Measurements from ENCODE around the gene SMIM1.

Gene SMIM1

GRCh38 chr1:3753656-3754454, 18.7 kb upstream of the SMIM1 start:
- TF ChIP-seq, protein P1, sequence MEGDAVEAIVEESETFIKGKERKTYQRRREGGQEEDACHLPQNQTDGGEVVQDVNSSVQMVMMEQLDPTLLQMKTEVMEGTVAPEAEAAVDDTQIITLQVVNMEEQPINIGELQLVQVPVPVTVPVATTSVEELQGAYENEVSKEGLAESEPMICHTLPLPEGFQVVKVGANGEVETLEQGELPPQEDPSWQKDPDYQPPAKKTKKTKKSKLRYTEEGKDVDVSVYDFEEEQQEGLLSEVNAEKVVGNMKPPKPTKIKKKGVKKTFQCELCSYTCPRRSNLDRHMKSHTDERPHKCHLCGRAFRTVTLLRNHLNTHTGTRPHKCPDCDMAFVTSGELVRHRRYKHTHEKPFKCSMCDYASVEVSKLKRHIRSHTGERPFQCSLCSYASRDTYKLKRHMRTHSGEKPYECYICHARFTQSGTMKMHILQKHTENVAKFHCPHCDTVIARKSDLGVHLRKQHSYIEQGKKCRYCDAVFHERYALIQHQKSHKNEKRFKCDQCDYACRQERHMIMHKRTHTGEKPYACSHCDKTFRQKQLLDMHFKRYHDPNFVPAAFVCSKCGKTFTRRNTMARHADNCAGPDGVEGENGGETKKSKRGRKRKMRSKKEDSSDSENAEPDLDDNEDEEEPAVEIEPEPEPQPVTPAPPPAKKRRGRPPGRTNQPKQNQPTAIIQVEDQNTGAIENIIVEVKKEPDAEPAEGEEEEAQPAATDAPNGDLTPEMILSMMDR (IDR thresholded peaks at IDR 0.05; ENCODE audit: low read depth, low read length, missing control alignments), result no peak
- DNase-seq (ENCODE audit: extremely low read depth, low read depth), result no peak

DNA sequence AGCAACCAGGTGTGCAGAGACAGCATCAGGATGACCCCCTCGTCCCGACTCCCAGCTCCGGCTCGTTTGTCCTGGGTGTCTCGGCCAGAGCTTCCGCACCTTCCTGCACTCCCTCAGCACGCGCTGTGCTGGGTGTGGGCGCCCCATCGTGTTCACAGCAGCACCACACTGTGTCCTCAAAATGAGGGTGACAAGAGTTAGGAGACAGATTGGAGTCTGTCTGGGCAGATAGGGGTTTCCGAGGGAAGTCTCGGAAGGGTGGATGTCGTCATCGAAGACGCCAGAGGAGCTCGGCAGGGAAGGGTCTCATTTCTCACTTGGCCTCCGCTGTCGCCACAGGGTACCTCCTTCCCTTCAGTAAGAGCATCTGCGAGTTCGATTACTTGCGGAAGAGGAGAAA, 16.2 kb upstream of the SMIM1 start:
- DNase-seq (ENCODE audit: extremely low read depth, low read depth), result no peak
- H3K4me3 ChIP-seq (replicated peaks; ENCODE audit: low read depth, low read length), result no peak overlapping the region
- TF ChIP-seq, protein P1 (IDR thresholded peaks at IDR 0.05; ENCODE audit: low read depth, low read length, missing control alignments), result no peak

More at GRCh38 chr1:3753656-3754454, 18.7 kb upstream of the SMIM1 start:
- H3K4me3 ChIP-seq (replicated peaks; ENCODE audit: low read depth, low read length), result no peak overlapping the region

DNA sequence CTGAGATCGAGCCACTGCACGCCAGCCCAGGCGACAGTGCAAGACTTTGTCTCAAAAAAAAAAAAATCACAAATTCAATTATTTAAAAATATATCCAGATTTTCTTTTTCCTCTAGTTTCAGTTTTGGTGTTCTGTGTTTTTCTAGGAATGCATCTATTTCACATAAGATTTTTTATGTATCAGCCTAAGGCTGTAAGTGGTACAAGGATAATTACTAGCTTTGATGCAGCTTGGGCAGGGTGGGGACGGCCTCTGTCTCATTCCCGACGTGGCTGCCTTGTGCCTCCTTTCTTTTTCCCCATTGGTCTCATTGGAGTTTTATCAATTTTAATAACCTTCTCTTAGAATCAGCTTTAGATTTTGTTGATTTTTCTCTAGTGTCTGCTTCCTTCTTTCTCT, 13.4 kb upstream of the SMIM1 start:
- DNase-seq (ENCODE audit: extremely low read depth, low read depth), result no peak
- TF ChIP-seq, protein P1 (IDR thresholded peaks at IDR 0.05; ENCODE audit: low read depth, low read length, missing control alignments), result no peak
- no peak overlapping the region for H3K4me3 ChIP-seq (replicated peaks; ENCODE audit: low read depth, low read length)

DNA sequence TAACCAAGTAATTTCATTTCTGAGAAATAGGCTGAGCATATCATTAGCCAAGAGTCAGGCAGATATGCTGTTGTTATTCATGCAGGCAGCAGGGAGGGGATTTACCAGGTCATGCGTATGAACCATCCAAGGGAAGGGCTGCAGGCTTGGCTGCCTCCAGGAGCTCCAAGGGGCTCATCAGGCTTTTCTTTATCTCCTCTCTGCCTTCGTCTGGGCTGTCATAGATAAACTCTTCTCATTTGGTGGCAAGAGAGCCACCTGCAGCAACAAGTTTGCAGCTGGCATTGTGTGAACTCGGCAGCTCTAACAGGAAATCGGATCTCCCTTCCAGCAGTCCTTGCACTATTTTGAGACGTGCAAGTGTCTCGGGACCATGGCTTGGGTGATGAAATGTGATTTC, 12.8 kb upstream of the SMIM1 start:
- H3K4me3 ChIP-seq (replicated peaks; ENCODE audit: low read depth, low read length), result no peak overlapping the region
- TF ChIP-seq, protein P1 (IDR thresholded peaks at IDR 0.05; ENCODE audit: low read depth, low read length, missing control alignments), result no peak
- DNase-seq (ENCODE audit: extremely low read depth, low read depth), result no peak

DNA sequence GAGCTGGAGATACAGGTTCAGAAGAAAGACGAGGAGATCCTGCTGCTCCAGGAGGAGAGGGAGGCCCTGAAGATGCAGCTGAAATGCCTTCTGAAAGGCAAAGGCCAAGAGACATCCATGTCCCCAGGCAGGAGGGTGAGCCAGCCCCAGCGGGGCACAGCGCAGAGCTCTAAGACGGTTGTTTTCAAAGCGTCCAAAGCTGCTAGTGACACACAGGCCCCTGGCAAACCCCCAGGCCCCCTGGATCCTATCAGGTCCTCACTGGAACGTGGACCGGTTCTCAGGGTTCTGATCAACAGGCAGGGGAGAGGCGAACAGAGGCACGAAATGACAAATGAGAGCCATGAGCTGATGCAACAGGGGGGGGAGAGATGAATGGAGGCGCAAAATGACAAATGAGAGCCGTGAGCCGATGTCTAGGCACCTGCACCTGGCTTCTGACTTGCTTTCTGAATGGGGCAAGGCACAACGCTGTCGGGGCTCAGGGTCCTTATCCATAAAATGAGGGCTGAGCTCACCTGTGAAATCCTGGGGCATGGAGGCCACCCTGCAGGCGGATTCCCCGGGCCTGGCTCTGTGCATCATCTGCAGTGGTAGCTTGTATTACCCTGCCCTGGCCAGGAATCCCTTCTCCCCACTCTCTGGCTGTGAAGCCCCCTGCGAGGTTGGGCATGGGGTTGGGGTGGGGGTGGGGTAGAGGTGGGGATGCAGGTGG, 11.1 kb upstream of the SMIM1 start:
- H3K4me3 ChIP-seq (replicated peaks; ENCODE audit: low read depth, low read length), result no peak overlapping the region
- TF ChIP-seq, protein P1 (IDR thresholded peaks at IDR 0.05; ENCODE audit: low read depth, low read length, missing control alignments), result no peak
- DNase-seq (ENCODE audit: extremely low read depth, low read depth), result no peak

DNA sequence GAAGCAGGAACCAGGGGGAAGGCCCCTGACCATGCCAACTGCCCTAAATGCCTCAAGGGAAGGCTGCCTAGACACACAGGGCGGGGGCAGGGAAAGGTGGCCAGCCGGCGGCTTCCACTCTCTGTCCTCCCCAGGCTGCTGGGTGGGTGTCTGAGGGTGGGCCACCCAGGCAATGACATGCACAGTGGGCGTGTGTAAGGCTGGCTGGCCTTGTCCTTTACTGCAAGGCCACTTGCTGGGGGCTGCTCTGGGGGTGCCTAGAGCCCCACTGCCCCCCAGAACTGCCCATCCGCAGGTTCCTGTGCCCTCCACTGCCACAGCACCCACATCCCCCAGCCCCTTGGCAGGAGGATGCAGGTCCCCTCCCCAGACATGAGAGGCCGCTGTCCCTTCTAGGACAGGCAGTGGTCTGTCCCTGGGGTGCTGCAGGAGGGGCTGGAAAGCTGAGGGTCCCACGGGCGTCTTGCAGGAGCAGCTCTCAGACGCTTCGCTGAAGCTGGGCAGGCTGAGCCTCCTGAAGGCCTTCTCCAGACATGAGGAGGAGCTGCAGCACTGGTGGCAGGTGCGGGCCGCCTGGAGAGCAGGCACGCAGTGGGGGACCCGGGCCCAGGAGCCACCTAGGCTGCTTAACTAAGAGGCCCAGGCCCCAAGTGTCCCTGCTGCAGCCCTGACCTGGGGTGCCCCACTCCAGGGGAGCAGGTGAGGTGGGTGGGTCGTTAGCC, 10.2 kb upstream of the SMIM1 start:
- H3K4me3 ChIP-seq (replicated peaks; ENCODE audit: low read depth, low read length), result no peak overlapping the region
- DNase-seq (ENCODE audit: extremely low read depth, low read depth), result no peak
- TF ChIP-seq, protein P1 (IDR thresholded peaks at IDR 0.05; ENCODE audit: low read depth, low read length, missing control alignments), result no peak

Measured in HFF-Myc (cell line).